ENCODE results near the gene TSHZ3.

GRCh38 chr19:31334101-31334848 is 15.0 kb downstream of the TSHZ3 start:
- TF ChIP-seq CTCF (IDR thresholded peaks at IDR 0.05; ENCODE audit: low read depth, low read length) = no peak
- no peak for TF ChIP-seq POLR2A (IDR thresholded peaks at IDR 0.05; ENCODE audit: extremely low read depth, insufficient read length)
- TF ChIP-seq MAX (IDR thresholded peaks at IDR 0.05; ENCODE audit: low read depth, low read length) = no peak
- TF ChIP-seq MYC (IDR thresholded peaks at IDR 0.05; ENCODE audit: low read depth, low read length) = no peak
